Fibroblast of pulmonary artery (primary cell): ENCODE data around the gene XRN2.

ENCODE experiments used
- DNase-seq: peaks from one replicate; pipeline ENCODE4 v3.0.0-alpha.2; 2010; ENCODE audit warnings: low read depth
- H3K4me3 ChIP-seq: replicated peaks from 2 replicates; pipeline ENCODE4 v1.5.1; 2011; ENCODE audit warnings: low read depth, mild to moderate bottlenecking, control low read depth, low read length, moderate library complexity
- CTCF ChIP-seq: IDR thresholded peaks from 2 replicates; pipeline ENCODE4 v1.5.1; 2011; ENCODE audit warnings: mild to moderate bottlenecking, control low read depth, low read length, inconsistent platforms; ENCODE audit errors: missing control alignments

Gene XRN2

GRCh38 chr20:21303061-21303871, at the start of gene XRN2:
XRN2 (plus strand) TSS chr20:21303331; CDS start chr20:21303399, 68 bp downstream.
- DNase-seq = peak; percentile 96
- H3K4me3 ChIP-seq = peak within 1 kb of the TSS; percentile 95
- TF ChIP-seq CTCF = no peak

- TF ChIP-seq CTCF = no peak
- no peak overlapping the region for H3K4me3 ChIP-seq
- DNase-seq = no peak
Observed at GRCh38 chr20:21257192-21257591, 45.9 kb upstream of the XRN2 start.

GRCh38 chr20:21258411-21258810, 44.7 kb upstream of the XRN2 start:
- DNase-seq = no peak
- TF ChIP-seq CTCF = no peak
- no peak overlapping the region for H3K4me3 ChIP-seq

- H3K4me3 ChIP-seq = no peak overlapping the region
- no peak for DNase-seq
- no peak for TF ChIP-seq CTCF
Observed at GRCh38 chr20:21259346-21259745, 43.8 kb upstream of the XRN2 start.

- no peak for DNase-seq
- no peak for TF ChIP-seq CTCF
- no peak overlapping the region for H3K4me3 ChIP-seq
Observed at GRCh38 chr20:21262812-21263211, 40.3 kb upstream of the XRN2 start.

- no peak for DNase-seq
- TF ChIP-seq CTCF = no peak
- H3K4me3 ChIP-seq = no peak overlapping the region
Observed at GRCh38 chr20:21265261-21266190, 37.6 kb upstream of the XRN2 start.
